PFSK-1 (cell line): ENCODE results near the gene MUC4.

Source experiments
- FOXP2 ChIP-seq: optimal IDR thresholded peaks from 2 replicates; pipeline ENCODE3; 2011; ENCODE audit warnings: borderline replicate concordance, control low read depth, inconsistent platforms; ENCODE audit not compliant: insufficient read depth; ENCODE audit errors: extremely low read length, extremely low read depth
- POLR2AphosphoS5 ChIP-seq: IDR thresholded peaks from 2 replicates; pipeline ENCODE4 v1.6.1; 2012; ENCODE audit warnings: low read depth, mild to moderate bottlenecking, control low read depth, low read length, moderate library complexity
- REST ChIP-seq, 2 experiments: IDR thresholded peaks; 2 replicates each; pipeline versions ENCODE4 v1.6.1 to v1.8.0; 2011 to 2012; ENCODE audit warnings: low read depth in 2 of 2, low read length in 2 of 2, control low read depth in 1 of 2, inconsistent platforms in 1 of 2, mild to moderate bottlenecking in 1 of 2, moderate library complexity in 1 of 2; ENCODE audit not compliant: insufficient read depth in 1 of 2
- SIN3A ChIP-seq: IDR thresholded peaks from 2 replicates; pipeline ENCODE4 v1.6.1; 2012; ENCODE audit warnings: mild to moderate bottlenecking, low read length, moderate library complexity, borderline replicate concordance; ENCODE audit not compliant: insufficient read depth
- TAF1 ChIP-seq: IDR thresholded peaks from 2 replicates; pipeline ENCODE4 v1.6.1; 2012; ENCODE audit warnings: low read length, control low read depth, borderline replicate concordance; ENCODE audit not compliant: insufficient read depth

Gene MUC4

DNA sequence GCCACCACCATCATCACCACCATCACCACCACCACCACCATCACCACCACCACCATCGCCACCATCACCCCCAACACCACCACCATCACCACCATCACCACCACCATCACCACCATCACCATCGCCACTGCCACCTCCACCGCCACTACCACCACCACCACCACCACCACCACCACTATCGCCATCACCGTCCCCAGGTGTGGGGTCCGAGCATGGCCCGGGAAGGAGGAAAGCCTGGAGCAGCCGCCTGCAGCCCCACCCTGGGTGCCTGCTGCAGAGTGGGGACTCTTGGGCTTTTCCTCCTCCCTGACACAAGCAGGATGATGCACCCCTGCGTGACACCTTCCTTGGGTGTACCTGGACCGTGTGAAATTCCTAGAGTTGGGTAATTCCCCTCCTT is 43.9 kb downstream of the MUC4 start:
- no peak for TF ChIP-seq FOXP2
- no peak for TF ChIP-seq SIN3A
- no peak for TF ChIP-seq REST (IDR thresholded peaks at IDR 0.05; ENCODE audit: insufficient read depth in 1 of 2, low read depth in 2 of 2, low read length in 2 of 2)
- TF ChIP-seq POLR2AphosphoS5, result no peak
- TF ChIP-seq TAF1, result no peak

GRCh38 chr3:195766671-195767070 is 45.1 kb downstream of the MUC4 start:
- TF ChIP-seq FOXP2 (no peak), SIN3A (no peak), TAF1 (no peak), REST (IDR thresholded peaks at IDR 0.05; ENCODE audit: insufficient read depth in 1 of 2, low read depth in 2 of 2, low read length in 2 of 2) (no peak), POLR2AphosphoS5 (no peak)

GRCh38 chr3:195764961-195765706 is 46.6 kb downstream of the MUC4 start:
- TF ChIP-seq SIN3A (no peak), REST (IDR thresholded peaks at IDR 0.05; ENCODE audit: insufficient read depth in 1 of 2, low read depth in 2 of 2, low read length in 2 of 2) (no peak), POLR2AphosphoS5 (no peak), TAF1 (no peak), FOXP2 (no peak)

- no peak for TF ChIP-seq FOXP2
These were observed 47.6 kb downstream of the MUC4 start for GRCh38 chr3:195763843-195764825.

DNA sequence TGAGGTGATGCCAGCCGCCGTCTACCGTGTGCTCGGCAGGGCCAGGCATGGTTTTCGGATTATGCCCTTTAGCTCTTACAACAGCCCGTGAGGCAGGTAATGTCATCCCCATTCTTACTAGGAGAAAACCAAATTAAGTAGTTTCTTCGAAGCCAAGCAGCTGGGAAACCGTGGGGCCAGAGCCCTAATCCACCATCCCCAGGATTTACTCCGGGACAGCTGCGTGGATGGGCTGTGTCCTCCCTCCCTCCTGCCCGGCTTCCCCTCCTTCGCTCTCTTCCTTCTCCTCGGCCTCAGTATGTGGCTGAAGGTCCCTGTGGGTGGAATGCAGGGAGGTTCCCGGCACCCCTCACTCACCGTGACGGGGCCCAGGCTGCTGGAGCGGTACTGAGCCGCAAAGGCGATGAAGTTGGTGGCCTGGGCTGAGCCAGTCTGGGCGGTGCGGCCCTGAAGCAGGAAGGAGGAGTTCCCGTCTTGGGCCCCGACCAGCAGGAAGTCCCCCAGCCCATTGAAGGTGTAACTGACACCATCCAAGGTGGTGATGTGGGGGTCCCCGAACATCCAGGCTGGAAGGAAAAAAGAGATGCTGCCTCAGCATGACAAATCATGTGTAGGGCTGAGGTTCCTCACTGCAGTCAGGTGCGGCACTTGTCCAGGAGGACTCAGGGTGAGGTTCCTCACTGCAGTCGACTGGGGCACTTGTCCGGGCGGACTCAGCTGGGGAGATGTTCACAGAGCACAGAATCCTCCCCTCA is 48.5 kb downstream of the MUC4 start:
- TF ChIP-seq SIN3A (no peak), POLR2AphosphoS5 (no peak), REST (IDR thresholded peaks at IDR 0.05; ENCODE audit: insufficient read depth in 1 of 2, low read depth in 2 of 2, low read length in 2 of 2) (no peak), TAF1 (no peak), FOXP2 (no peak)
